GM12801 (cell line): ENCODE measurements around the gene INKA1.

ENCODE experiments used
- CTCF ChIP-seq: IDR thresholded peaks from one replicate; pipeline ENCODE4 v1.5.1; 2011; ENCODE audit warnings: control low read depth; ENCODE audit not compliant: insufficient read length; ENCODE audit errors: extremely low read depth

The INKA1 gene

GRCh38 chr3:49840388-49840787 is 37.3 kb downstream of the INKA1 start:
- TF ChIP-seq CTCF, result no peak

DNA sequence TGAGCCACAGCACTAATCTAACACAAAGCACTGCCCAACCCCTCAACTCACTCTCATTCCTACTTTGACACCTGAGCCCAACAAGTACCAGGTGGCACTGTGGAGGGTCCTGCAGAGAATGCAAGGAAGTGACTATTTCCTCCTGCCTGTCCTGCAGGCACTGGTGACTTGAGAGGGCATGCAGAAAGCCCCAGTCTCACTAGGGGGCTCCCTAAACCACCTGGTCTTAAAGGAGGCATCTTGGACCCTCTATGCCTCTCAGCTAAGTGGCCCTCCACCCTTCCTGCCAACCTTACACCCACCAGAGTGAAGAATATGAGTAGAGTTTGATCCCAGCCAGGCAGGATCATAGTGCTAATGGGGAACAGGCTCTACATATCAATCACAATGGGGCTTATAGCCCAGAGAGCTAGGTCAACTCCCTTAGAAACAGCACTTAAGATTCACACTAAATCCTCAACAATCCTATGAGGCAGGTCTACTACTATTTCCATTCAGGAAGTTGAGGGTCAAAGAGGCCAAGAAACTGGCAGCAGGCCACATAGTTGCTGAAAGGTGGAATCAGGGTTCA is 38.1 kb downstream of the INKA1 start:
- no peak for TF ChIP-seq CTCF

GRCh38 chr3:49841806-49842205 is 38.7 kb downstream of the INKA1 start:
- TF ChIP-seq CTCF, result no peak

GRCh38 chr3:49842843-49843517 is 39.9 kb downstream of the INKA1 start:
- no peak for TF ChIP-seq CTCF

GRCh38 chr3:49844464-49845183 is 41.6 kb downstream of the INKA1 start:
- no peak for TF ChIP-seq CTCF

DNA sequence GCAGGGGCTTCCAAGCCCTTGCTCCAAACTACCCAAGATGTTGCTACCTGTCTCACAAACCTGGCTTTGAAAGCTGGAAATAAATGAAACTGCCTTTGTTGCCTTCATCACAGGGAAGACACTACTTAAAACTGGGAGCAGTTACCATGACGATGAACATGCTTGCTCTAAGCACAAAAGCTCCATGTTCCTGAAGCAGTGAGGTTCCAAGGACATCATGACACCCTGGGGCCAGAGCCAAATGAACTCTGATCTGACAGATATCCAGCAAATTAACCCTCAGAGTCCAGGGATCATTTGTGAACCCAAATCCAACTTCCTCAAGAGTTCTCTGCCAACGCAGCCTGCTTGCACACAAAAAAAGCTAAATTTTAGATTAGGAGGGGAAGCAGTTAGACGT is 42.6 kb downstream of the INKA1 start:
- no peak for TF ChIP-seq CTCF
